Posterior cingulate gyrus (tissue), 11 donors: ENCODE data around the gene B4GALNT3.

Experiments
- DNase-seq, 10 donors: peaks; one replicate each; pipeline versions ENCODE4 v3.0.0 to v3.0.0-alpha.2; 2020 to 2021; ENCODE audit warnings: mixed read lengths in 3 of 10
- intact Hi-C: fragments of 100-400 bp; cut with DNase I; formaldehyde crosslinking; loops from one replicate; pipeline ENCODE4 v1.15.1; 2023

B4GALNT3 gene

DNA sequence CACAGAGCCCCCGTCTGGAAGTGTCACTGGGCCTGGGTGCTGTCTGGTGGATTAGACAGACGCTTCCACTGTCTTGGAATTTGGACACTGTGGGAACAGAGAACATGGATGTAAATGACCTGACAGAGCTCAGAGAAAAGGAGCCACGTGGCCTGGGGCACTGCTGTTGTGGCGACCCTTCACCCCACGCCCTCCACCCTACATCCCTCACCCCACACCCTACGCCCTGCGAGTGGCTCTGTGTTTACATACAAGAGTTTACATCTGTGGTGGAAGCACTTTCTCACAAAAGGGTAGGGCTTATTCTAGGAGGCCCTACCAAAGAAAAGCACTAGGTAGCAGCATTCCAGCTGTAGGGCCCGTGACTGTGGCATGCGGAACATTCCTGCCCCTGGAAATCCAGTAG lies 47.7 kb downstream of the B4GALNT3 start:
- no peak for DNase-seq
- intact Hi-C loops: no loop called here

DNA sequence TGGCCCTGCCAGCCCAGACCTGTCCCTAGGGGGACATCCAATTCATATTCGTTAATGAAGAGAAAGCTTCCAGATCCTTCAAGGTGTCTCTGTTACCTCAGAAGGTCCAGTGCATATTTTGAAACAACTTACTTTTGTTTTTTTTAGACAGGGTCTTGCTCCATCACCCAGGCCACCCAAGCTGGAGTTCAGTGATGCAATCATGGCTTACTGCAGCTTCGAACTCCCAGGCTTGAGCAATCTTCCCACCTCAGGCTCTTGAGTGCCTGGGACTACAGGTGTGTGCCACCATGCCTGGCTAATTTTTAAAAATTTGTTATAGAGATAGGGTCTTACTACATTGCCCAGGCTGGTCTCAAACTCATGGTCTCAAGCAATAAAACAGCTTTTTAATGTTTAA lies 48.4 kb downstream of the B4GALNT3 start:
- no peak for DNase-seq
- intact Hi-C loops: no loop called here

DNA sequence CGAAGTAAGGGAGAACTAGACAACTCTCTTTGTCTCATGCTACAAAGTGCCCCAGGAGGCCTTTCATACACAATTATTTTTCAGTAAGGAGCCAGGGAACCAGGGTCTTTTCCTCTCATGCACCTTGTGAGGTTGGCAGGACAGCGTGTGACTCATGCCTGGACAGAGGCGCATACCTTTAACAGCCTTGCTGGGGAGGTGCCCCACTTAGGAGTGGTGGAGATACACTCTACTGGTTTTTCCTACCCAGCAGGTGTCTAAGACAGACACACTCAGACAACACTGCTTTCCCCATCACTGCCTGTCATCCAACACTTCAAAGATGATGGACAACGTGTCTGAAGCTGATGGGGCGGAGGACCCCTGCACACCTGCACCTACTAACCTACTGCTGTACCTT lies 49.1 kb downstream of the B4GALNT3 start:
- intact Hi-C loops: no loop called here
- no peak for DNase-seq

GRCh38 chr12:509500-509899 lies 49.8 kb downstream of the B4GALNT3 start:
- DNase-seq: peak in 2 of 10 donors; percentile 12 to 13
- intact Hi-C loops: no loop called here

GRCh38 chr12:510071-510825 lies 50.5 kb downstream of the B4GALNT3 start:
- intact Hi-C loops: no loop called here
- DNase-seq: peak in 2 of 10 donors; percentile 19 to 37

- no peak for DNase-seq
- intact Hi-C loops: no loop called here
Observed at GRCh38 chr12:512933-513332, 53.2 kb downstream of the B4GALNT3 start.

GRCh38 chr12:513446-513845 lies 53.7 kb downstream of the B4GALNT3 start:
- intact Hi-C loops: no loop called here
- no peak for DNase-seq

DNA sequence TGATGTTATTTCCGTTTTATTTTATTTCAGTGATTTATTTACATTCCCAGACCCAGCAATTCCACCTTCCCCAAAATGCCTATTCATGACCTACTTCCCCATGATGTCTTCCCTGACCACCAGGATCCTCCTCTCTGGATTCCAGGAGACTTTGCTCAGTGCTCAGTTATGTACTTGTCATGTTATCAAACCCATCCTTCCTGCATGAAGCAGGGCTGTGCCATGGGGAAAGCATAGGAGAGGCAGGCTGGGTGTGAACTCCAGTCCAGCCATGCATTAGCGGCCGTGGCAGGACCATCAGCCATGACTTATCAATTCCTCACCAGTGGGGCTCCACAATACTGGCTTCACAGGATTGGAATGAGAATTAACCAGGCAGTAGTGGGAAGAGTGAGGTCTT lies 57.8 kb downstream of the B4GALNT3 start:
- no peak for DNase-seq
- intact Hi-C loops: no loop called here

GRCh38 chr12:520119-520518 lies 60.4 kb downstream of the B4GALNT3 start:
- no peak for DNase-seq
- intact Hi-C loops: no loop called here

DNA sequence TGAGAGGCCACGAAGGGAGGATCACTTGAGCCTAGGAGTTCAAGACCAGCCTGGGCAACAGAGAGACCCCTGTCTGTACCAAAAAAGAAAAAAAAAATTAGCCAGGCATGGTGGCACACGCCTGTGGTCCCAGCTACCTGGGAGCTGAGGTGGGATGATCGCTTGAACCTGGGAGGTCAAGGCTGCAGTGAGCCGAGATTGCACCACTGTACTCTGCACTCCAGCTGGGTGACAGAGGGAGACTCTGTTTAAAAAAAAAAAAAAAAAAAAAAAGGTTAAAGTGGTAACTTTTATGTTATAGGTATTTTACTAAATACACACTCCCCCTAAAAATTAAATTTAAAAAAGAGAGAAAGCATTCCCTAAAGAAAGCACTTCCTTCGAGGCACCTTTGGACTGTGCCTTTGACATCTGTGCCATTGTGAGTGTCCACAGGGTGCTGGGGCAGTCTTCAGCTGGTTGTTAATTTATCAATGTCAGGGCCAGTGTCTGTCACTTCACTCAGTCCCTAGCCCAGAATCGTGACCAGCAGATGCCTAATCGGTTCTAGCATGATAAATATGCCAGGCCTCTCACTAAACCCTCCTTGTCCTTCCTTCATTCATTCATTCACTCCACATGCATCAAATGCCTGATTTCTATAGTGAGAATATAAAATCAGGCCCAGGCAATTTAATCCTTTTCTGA lies 63.1 kb downstream of the B4GALNT3 start:
- DNase-seq: no peak
- intact Hi-C loops: no loop called here

DNA sequence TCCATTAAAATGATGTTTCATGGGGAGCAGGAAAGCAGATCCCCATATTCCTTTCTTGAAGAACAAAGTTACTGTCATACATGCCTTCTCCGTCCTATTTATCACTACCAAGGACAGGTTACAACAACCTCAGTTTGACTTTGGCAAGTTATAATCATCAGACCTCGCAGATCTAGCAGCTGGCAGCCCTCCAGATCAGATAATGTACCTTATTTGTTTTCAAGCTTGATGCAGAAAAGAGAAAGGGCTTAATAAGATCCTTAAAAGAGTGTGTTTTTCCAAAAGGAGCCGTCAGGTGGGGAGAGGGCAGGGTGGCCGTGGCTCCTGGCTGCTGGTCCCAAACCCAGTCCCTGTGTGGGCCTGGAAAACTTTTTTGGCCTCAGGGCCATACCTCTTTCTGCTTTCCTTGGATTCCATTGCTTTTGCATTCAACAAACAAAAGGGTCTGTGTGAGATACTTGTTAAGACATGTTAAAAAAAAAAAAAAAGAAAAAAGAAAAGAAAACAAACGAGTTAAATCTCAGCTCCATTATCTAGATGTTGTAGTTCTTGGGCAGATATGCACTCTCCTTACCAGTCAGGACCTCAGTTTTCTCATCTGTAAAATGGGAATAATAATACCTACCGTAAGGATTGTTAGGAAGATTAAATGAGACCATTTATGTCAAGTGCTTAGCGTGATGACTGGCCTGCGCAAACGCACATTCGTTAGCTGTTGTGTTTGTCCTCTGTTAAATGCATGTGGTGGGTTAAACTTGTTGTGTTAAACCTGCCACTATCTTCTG lies 64.6 kb downstream of the B4GALNT3 start:
- DNase-seq: peak in 1 of 10 donors; percentile 21

DNA sequence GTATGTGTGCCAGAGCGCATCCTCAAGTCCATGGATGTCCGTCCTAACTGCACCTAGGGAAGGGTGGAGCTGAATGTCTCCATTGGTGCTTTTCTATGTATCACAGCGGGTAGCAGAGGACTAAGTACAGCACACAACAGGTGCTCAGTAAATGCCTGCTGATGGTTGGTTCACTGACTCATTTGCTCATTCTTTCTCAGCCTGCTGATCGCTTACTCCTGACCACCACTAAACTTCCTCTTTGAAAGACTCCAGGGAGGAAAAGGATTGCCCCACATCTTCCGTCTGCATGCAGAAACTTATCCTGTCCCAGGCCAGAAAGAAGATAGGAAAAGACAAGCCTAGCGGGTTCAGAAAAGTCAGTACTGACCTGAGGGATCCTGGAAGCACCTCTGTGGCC lies 66.3 kb downstream of the B4GALNT3 start:
- peak in 1 of 10 donors; percentile 25 for DNase-seq
- intact Hi-C loops: no loop called here

More for the DNA sequence above, 64.6 kb downstream of the B4GALNT3 start:
- intact Hi-C loops: no loop called here

DNA sequence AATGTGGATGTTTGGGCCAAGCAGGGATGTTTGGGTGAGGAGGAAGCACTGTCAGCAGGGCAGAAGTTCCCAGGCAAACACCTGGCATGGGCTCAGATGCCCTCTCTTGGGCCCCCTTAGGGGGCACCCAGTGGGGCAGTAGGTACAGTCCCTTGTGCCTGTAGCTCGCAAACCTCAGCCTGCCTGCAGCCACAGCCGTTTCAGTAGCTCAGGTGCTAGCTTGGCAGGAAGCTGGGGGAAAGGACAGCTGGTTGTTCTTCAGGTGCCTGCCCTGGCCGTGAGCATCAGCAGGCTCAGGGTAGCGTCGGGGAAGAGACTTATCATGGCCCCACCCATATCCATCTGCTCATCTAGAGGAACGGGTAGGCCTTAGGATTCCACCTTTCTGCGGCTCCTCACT lies 67.5 kb downstream of the B4GALNT3 start:
- intact Hi-C loops: no loop called here
- peak in 1 of 10 donors; percentile 64 for DNase-seq

GRCh38 chr12:527729-528128 lies 68.0 kb downstream of the B4GALNT3 start:
- intact Hi-C loops: no loop called here
- DNase-seq: peak in 1 of 10 donors; percentile 2

DNA sequence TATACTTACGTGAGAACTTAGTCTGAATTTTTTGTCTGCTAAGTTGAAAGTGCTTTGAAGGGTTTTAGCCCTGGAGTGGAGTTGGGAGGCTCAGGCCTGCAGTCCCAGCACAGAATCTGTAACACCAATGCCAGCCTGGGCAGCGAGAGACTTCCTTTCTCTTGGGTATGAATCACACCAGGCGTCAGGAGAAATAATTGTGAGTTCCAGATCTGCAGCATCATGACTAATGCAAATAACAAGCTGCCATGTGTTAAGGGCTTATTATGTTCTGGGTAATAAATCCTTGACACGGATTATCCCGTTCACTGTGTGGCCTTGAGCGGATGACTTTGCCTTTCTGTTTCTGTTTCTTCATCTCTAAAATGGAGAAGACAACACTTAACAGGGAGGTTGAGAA lies 70.6 kb downstream of the B4GALNT3 start:
- peak in 2 of 10 donors; percentile 37 to 74 for DNase-seq
- intact Hi-C loops: no loop called here

- peak in 1 of 10 donors; percentile 7 for DNase-seq
- intact Hi-C loops: no loop called here
Observed at GRCh38 chr12:530821-531220, 71.1 kb downstream of the B4GALNT3 start.

DNA sequence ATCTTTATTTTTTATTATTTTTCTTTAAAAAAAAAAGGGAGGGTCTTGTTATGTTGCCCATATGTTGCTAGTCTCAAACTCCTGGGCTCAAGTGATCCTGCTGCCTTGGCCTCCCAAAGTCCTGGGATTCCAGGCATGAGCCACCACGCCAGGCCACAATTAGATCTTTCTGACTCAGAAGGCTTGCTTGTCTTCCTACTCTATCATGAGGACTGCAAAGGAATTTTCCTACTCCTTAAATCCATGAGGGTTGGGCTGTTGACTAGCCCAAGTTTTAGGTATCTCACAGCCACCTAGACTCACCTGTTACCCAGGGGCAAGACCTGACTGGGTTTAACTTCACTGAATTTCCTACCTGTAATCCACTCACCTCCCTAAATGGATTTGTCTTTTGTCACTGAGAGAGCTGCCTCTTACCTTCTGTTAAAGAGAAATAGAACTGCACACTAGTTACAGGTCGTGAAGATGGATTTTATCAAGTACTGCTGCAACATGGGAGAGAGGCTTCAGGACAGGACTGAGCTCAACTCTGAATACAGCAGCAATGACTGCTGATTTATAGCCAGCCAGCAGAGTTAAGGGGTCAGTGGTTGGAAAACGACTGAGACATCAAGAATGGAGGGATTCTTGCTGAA lies 72.3 kb downstream of the B4GALNT3 start:
- DNase-seq: peak in 1 of 10 donors; percentile 70
- intact Hi-C loops: no loop called here

DNA sequence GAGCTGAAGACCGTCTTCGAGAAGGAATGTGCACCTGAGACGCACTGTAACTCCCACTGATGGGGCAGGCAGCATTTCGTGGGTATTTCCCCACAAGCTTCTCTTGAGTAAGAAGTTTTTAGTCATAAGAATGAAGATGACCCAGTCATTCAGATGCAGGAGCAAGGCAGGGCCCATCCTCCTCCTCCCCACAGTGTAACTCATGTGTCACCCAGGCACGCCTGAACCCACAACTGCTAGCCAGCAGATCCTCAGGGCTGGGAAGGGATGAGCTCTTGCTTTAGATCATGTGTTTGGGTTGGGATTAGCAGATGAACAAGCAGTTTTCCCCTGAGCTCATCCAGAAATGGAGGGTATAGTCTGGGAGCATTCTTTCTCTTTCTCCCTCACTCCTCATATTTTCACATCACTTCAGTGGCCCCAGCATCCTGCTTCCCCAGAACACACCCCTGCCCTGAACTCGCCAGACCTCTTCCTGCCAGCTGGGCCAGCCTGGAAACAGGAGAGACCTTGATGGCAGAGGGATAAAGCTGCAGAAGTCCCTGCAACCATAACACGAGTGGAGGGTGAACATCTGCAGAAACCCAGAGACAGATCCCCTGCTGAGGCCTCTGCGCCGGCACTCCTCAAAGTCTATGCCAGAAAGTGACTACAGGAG lies 73.3 kb downstream of the B4GALNT3 start:
- intact Hi-C loops: no loop called here
- peak in 1 of 10 donors; percentile 58 for DNase-seq

- peak in 1 of 10 donors; percentile 76 for DNase-seq
- intact Hi-C loops: no loop called here
Observed at GRCh38 chr12:533718-534117, 74.0 kb downstream of the B4GALNT3 start.

- peak in 1 of 10 donors; percentile 68 for DNase-seq
- intact Hi-C loops: no loop called here
Observed at GRCh38 chr12:534216-534615, 74.5 kb downstream of the B4GALNT3 start.
